ENCODE data around the gene HMGN2. TPM values are rescaled to one million over a fixed set of nuclear protein-coding genes. Genes with fewer than 3 reads are reported as not detected.
A peak's percentile ranks its signal among the peaks of the same experiment; 100 is the strongest.

The HMGN2 gene
- total and polyA plus RNA-seq, 2 of the 13 experiments (the other 11 are each of a cell fraction or from before 2014, with no cell fraction given) = 63.4 to 343 TPM

DNA sequence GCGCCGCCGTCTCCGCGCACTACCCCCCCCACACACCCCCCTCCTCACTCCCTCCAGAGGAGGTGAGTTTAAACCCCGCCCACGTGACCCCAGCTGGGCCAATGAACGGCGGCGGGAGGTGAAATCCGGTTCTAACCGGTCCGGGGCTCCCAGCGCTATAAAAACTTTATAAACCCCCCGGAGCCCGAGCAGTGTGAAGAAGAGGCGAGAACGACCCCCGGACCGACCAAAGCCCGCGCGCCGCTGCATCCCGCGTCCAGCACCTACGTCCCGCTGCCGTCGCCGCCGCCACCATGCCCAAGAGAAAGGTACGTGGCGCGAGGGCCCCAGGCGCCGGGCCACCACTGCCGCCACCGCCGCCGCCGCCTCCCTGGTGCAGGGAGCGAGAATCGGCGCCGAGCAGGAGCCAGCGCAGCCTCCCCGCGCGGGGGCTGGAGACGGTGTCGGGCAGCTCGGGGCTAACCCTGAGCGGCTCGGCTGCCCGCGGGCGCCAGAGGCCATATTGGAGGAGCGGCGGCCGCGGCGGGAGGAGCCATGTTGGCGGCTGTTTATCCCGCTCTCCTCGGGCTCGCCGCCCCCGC lies at the start of gene HMGN2 (continued):
- TF ChIP-seq, protein P1, sequence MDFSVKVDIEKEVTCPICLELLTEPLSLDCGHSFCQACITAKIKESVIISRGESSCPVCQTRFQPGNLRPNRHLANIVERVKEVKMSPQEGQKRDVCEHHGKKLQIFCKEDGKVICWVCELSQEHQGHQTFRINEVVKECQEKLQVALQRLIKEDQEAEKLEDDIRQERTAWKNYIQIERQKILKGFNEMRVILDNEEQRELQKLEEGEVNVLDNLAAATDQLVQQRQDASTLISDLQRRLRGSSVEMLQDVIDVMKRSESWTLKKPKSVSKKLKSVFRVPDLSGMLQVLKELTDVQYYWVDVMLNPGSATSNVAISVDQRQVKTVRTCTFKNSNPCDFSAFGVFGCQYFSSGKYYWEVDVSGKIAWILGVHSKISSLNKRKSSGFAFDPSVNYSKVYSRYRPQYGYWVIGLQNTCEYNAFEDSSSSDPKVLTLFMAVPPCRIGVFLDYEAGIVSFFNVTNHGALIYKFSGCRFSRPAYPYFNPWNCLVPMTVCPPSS (IDR thresholded peaks at IDR 0.05) = no peak
- TF ChIP-seq, protein P2, sequence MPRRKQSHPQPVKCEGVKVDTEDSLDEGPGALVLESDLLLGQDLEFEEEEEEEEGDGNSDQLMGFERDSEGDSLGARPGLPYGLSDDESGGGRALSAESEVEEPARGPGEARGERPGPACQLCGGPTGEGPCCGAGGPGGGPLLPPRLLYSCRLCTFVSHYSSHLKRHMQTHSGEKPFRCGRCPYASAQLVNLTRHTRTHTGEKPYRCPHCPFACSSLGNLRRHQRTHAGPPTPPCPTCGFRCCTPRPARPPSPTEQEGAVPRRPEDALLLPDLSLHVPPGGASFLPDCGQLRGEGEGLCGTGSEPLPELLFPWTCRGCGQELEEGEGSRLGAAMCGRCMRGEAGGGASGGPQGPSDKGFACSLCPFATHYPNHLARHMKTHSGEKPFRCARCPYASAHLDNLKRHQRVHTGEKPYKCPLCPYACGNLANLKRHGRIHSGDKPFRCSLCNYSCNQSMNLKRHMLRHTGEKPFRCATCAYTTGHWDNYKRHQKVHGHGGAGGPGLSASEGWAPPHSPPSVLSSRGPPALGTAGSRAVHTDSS (CRISPR knock-in tag; conservative IDR thresholded peaks at IDR 0.05) = no peak
- peak; percentile 57; the same call in 1 of the 2 replicates for TF ChIP-seq MAZ (IDR thresholded peaks at IDR 0.05; ENCODE audit: borderline replicate concordance, low read depth, low read length)
- TF ChIP-seq MAZ (CRISPR knock-in tag; IDR thresholded peaks at IDR 0.05; ENCODE audit: low read depth) = no peak
- TF ChIP-seq CHD2 (IDR thresholded peaks at IDR 0.05; ENCODE audit: low read depth, low read length) = 0 out of 2 replicates have a peak, but pooled peaks have one; percentile 9
- TF ChIP-seq ZFY (CRISPR knock-in tag; IDR thresholded peaks at IDR 0.05) = peak; percentile 77
- TF ChIP-seq ZNF33A (CRISPR knock-in tag; IDR thresholded peaks at IDR 0.05; ENCODE audit: borderline replicate concordance) = no peak
- TF ChIP-seq KDM2A (CRISPR knock-in tag; IDR thresholded peaks at IDR 0.05; ENCODE audit: borderline replicate concordance, low read depth) = peak; percentile 32; the same call in 1 of the 2 replicates
- peak; percentile 49 to 71; a peak in 3 of 4 replicates for TF ChIP-seq POLR2A (IDR thresholded peaks at IDR 0.05; ENCODE audit: insufficient read depth in 1 of 2, low read depth in 2 of 2, low read length in 2 of 2)
- TF ChIP-seq, protein P3, sequence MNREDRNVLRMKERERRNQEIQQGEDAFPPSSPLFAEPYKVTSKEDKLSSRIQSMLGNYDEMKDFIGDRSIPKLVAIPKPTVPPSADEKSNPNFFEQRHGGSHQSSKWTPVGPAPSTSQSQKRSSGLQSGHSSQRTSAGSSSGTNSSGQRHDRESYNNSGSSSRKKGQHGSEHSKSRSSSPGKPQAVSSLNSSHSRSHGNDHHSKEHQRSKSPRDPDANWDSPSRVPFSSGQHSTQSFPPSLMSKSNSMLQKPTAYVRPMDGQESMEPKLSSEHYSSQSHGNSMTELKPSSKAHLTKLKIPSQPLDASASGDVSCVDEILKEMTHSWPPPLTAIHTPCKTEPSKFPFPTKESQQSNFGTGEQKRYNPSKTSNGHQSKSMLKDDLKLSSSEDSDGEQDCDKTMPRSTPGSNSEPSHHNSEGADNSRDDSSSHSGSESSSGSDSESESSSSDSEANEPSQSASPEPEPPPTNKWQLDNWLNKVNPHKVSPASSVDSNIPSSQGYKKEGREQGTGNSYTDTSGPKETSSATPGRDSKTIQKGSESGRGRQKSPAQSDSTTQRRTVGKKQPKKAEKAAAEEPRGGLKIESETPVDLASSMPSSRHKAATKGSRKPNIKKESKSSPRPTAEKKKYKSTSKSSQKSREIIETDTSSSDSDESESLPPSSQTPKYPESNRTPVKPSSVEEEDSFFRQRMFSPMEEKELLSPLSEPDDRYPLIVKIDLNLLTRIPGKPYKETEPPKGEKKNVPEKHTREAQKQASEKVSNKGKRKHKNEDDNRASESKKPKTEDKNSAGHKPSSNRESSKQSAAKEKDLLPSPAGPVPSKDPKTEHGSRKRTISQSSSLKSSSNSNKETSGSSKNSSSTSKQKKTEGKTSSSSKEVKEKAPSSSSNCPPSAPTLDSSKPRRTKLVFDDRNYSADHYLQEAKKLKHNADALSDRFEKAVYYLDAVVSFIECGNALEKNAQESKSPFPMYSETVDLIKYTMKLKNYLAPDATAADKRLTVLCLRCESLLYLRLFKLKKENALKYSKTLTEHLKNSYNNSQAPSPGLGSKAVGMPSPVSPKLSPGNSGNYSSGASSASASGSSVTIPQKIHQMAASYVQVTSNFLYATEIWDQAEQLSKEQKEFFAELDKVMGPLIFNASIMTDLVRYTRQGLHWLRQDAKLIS (CRISPR knock-in tag; IDR thresholded peaks at IDR 0.05) = no peak; the same call in 1 of the 2 replicates
- TF ChIP-seq NFKBIZ (CRISPR knock-in tag; IDR thresholded peaks at IDR 0.05) = no peak
- no peak for TF ChIP-seq EP300 (IDR thresholded peaks at IDR 0.05; ENCODE audit: low read depth in 2 of 2, low read length in 2 of 2)
- TF ChIP-seq EP300 (CRISPR knock-in tag; IDR thresholded peaks at IDR 0.05; ENCODE audit: borderline replicate concordance) = no peak
- TF ChIP-seq, protein P4, sequence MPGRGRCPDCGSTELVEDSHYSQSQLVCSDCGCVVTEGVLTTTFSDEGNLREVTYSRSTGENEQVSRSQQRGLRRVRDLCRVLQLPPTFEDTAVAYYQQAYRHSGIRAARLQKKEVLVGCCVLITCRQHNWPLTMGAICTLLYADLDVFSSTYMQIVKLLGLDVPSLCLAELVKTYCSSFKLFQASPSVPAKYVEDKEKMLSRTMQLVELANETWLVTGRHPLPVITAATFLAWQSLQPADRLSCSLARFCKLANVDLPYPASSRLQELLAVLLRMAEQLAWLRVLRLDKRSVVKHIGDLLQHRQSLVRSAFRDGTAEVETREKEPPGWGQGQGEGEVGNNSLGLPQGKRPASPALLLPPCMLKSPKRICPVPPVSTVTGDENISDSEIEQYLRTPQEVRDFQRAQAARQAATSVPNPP (CRISPR knock-in tag; IDR thresholded peaks at IDR 0.05) = 0 out of 2 replicates have a peak, but pooled peaks have one; percentile 58
- TF ChIP-seq, protein P5, sequence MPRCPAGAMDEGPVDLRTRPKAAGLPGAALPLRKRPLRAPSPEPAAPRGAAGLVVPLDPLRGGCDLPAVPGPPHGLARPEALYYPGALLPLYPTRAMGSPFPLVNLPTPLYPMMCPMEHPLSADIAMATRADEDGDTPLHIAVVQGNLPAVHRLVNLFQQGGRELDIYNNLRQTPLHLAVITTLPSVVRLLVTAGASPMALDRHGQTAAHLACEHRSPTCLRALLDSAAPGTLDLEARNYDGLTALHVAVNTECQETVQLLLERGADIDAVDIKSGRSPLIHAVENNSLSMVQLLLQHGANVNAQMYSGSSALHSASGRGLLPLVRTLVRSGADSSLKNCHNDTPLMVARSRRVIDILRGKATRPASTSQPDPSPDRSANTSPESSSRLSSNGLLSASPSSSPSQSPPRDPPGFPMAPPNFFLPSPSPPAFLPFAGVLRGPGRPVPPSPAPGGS (CRISPR knock-in tag; IDR thresholded peaks at IDR 0.05) = no peak
- TF ChIP-seq FOXA1 (IDR thresholded peaks at IDR 0.05) = no peak
- TF ChIP-seq FOXA1 (CRISPR knock-in tag; IDR thresholded peaks at IDR 0.05) = no peak
- peak; percentile 44; the same call in 1 of the 2 replicates for TF ChIP-seq TMF1 (CRISPR knock-in tag; IDR thresholded peaks at IDR 0.05; ENCODE audit: low read depth)
- TF ChIP-seq ZNF530 (CRISPR knock-in tag; IDR thresholded peaks at IDR 0.05; ENCODE audit: low read depth) = no peak

All from HepG2 (cell line).